Sigmoid colon (tissue), 4 donors: ENCODE data around the gene SPTAN1.

Experiments
- EP300 ChIP-seq, 4 donors: sonication (generic); formaldehyde crosslinking; IDR thresholded peaks; one replicate each; pipeline ENCODE4 v1.6.1; 2017; ENCODE audit warnings: antibody characterized with exemption in 4 of 4
- POLR2A ChIP-seq, 2 donors: fragments of 450-650 bp; IDR thresholded peaks; one replicate each; pipeline ENCODE4 v1.6.1; 2016; ENCODE audit warnings: antibody characterized with exemption in 2 of 2, mild to moderate bottlenecking in 2 of 2, moderate library complexity in 2 of 2
- POLR2AphosphoS5 ChIP-seq, 4 donors: sonication (generic); formaldehyde crosslinking; IDR thresholded peaks; one replicate each; pipeline ENCODE4 v1.6.1; 2017; ENCODE audit warnings: antibody characterized with exemption in 4 of 4
- TF ChIP-seq, protein P1 (sequence below), 4 experiments: fragments of 450-650 bp in 3 of 4; fragments of 200-600 bp in 1 of 4; IDR thresholded peaks; one replicate each; pipeline ENCODE4 v1.5.1; 2016 to 2019; ENCODE audit warnings: antibody characterized with exemption in 4 of 4, mild to moderate bottlenecking in 3 of 4, moderate library complexity in 2 of 4

DNA sequence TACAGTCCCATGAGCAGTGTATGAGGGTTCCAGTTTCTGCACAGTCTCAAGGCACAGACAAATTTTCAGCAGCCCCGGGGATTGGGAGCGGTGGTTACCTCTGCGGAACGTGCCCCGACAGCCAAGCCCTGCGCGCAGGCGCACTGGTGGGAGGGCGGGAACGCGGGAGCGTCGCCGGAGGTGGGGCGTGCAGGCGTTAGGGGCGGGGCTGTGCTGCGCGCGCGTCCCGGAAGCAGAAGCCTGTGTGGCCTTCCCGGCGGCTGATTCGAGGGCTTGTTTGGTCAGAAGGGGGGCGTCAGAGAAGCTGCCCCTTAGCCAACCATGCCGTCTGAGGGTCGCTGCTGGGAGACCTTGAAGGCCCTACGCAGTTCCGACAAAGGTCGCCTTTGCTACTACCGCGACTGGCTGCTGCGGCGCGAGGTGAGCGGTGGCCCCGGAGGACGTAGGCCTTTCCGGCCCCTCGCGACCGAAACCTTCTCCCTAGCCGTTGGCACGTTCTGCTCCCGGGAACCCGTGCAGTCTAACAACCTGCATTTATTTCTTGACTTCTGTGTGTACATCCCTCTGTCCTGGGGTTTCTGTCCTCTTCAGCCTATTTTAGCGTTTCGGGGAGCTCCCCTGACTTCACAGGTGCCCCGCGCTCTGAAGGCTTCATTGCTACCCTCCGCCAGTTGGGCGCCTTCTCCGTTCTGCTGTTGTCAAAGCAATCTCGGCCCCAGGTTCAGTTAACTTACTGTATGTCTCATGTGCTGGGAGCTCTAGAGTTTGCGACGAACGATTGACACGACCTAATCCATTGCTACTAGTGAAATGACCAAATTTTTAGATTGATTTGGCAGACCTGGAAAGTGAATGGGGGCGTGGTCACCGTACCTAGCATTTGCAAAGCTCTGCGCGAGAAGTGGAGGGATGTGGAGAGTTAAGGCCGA is 47.6 kb upstream of the SPTAN1 start, which contains the start of gene GLE1:
- peak; percentile 51 to 63 for TF ChIP-seq POLR2A (IDR thresholded peaks at IDR 0.05)
- TF ChIP-seq, protein P1, sequence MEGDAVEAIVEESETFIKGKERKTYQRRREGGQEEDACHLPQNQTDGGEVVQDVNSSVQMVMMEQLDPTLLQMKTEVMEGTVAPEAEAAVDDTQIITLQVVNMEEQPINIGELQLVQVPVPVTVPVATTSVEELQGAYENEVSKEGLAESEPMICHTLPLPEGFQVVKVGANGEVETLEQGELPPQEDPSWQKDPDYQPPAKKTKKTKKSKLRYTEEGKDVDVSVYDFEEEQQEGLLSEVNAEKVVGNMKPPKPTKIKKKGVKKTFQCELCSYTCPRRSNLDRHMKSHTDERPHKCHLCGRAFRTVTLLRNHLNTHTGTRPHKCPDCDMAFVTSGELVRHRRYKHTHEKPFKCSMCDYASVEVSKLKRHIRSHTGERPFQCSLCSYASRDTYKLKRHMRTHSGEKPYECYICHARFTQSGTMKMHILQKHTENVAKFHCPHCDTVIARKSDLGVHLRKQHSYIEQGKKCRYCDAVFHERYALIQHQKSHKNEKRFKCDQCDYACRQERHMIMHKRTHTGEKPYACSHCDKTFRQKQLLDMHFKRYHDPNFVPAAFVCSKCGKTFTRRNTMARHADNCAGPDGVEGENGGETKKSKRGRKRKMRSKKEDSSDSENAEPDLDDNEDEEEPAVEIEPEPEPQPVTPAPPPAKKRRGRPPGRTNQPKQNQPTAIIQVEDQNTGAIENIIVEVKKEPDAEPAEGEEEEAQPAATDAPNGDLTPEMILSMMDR (IDR thresholded peaks at IDR 0.05), result no peak
- TF ChIP-seq EP300 (IDR thresholded peaks at IDR 0.05), result no peak
- TF ChIP-seq POLR2AphosphoS5 (IDR thresholded peaks at IDR 0.05), result peak; percentile 83 to 91 (median 86)
